DOHH2 (cell line): Measurements from ENCODE around the gene OSM.

Experiments used
- H3F3A ChIP-seq: fragments of 200-600 bp; sonication (generic), shearing (Covaris generic); 2 replicates; pipeline ENCODE4 v1.6.0; 2016; ENCODE audit warnings: antibody characterized with exemption, mild to moderate bottlenecking; ENCODE audit not compliant: control insufficient read depth, insufficient read depth
- H3K27ac ChIP-seq: fragments of 200-600 bp; sonication (generic); 2 replicates; pipeline ENCODE4 v1.5.1; 2014; ENCODE audit warnings: low read depth, mild to moderate bottlenecking, low read length, moderate library complexity
- H3K27me3 ChIP-seq: fragments of 200-600 bp; sonication (generic); 2 replicates; pipeline ENCODE4 v1.6.1; 2014; ENCODE audit warnings: mild to moderate bottlenecking, low read length, mixed read lengths; ENCODE audit not compliant: control insufficient read depth
- H3K36me3 ChIP-seq: fragments of 200-600 bp; sonication (generic); 2 replicates; pipeline ENCODE4 v1.6.1; 2014; ENCODE audit warnings: mild to moderate bottlenecking, low read length, moderate library complexity, mixed read lengths; ENCODE audit not compliant: control insufficient read depth
- H3K4me1 ChIP-seq: fragments of 200-600 bp; sonication (generic); 2 replicates; pipeline ENCODE4 v1.6.1; 2014; ENCODE audit warnings: mild to moderate bottlenecking, low read length, mixed read lengths; ENCODE audit not compliant: control insufficient read depth
- H3K4me2 ChIP-seq: fragments of 200-600 bp; sonication (generic); 2 replicates; pipeline ENCODE4 v1.6.0; 2014; ENCODE audit warnings: mild to moderate bottlenecking, low read length, moderate library complexity
- H3K4me3 ChIP-seq: fragments of 200-600 bp; sonication (generic); 2 replicates; pipeline ENCODE4 v1.5.1; 2014; ENCODE audit warnings: mild to moderate bottlenecking, low read length, mixed read lengths
- H3K79me2 ChIP-seq: fragments of 200-600 bp; sonication (generic); 2 replicates; pipeline ENCODE4 v1.6.1; 2014; ENCODE audit warnings: mild to moderate bottlenecking, low read length, mixed read lengths; ENCODE audit not compliant: control insufficient read depth
- H3K9me2 ChIP-seq: fragments of 200-600 bp; sonication (generic); replicated peaks from 2 replicates; pipeline ENCODE4 v1.6.1; 2014; ENCODE audit warnings: mild to moderate bottlenecking, low read length, mixed read lengths; ENCODE audit not compliant: control insufficient read depth
- H3K9me3 ChIP-seq: fragments of 200-600 bp; sonication (generic); 2 replicates; pipeline ENCODE4 v1.6.1; 2014; ENCODE audit warnings: antibody characterized with exemption, low read length, mixed read lengths; ENCODE audit not compliant: control insufficient read depth, insufficient read depth
- H4K20me1 ChIP-seq: fragments of 200-600 bp; sonication (generic); 2 replicates; pipeline ENCODE4 v1.6.0; 2014; ENCODE audit warnings: low read depth, mild to moderate bottlenecking, antibody characterized with exemption, low read length, moderate library complexity; ENCODE audit not compliant: control insufficient read depth, insufficient read depth
- EZH2phosphoT487 ChIP-seq: fragments of 200-600 bp; sonication (generic); IDR thresholded peaks from 2 replicates; pipeline ENCODE4 v1.6.1; 2017; ENCODE audit warnings: borderline replicate concordance, mild to moderate bottlenecking, antibody characterized with exemption, low read length, moderate library complexity, mixed read lengths
- TF ChIP-seq, protein P1 (sequence below): fragments of 200-600 bp; sonication (generic); IDR thresholded peaks from one replicate; pipeline ENCODE4 v1.5.1; 2014; ENCODE audit warnings: antibody characterized with exemption, mild to moderate bottlenecking, low read depth, low read length; ENCODE audit not compliant: poor library complexity, severe bottlenecking

The OSM gene

GRCh38 chr22:30284666-30285065 lies 18.0 kb upstream of the OSM start:
- Histone ChIP-seq H3K9me2 (no peaks in the 10 kb centered on the region), H3K27me3 (peaks cover 3% of the 10 kb centered on the region; the same call in 1 of the 2 replicates), H3K9me3 (no peaks in the 10 kb centered on the region), H3K27ac (no peak overlapping the region), H3K36me3 (no peaks in the 10 kb centered on the region), H3K4me2 (no peak overlapping the region), H3F3A (peaks cover 4% of the 10 kb centered on the region; the same call in 1 of the 2 replicates), H3K79me2 (no peaks in the 10 kb centered on the region), H4K20me1 (peaks cover 3% of the 10 kb centered on the region; the same call in 1 of the 2 replicates), H3K4me1 (peaks cover 15% of the 10 kb centered on the region), H3K4me3 (no peak overlapping the region)
- no peak for TF ChIP-seq EZH2phosphoT487
- TF ChIP-seq, protein P1, sequence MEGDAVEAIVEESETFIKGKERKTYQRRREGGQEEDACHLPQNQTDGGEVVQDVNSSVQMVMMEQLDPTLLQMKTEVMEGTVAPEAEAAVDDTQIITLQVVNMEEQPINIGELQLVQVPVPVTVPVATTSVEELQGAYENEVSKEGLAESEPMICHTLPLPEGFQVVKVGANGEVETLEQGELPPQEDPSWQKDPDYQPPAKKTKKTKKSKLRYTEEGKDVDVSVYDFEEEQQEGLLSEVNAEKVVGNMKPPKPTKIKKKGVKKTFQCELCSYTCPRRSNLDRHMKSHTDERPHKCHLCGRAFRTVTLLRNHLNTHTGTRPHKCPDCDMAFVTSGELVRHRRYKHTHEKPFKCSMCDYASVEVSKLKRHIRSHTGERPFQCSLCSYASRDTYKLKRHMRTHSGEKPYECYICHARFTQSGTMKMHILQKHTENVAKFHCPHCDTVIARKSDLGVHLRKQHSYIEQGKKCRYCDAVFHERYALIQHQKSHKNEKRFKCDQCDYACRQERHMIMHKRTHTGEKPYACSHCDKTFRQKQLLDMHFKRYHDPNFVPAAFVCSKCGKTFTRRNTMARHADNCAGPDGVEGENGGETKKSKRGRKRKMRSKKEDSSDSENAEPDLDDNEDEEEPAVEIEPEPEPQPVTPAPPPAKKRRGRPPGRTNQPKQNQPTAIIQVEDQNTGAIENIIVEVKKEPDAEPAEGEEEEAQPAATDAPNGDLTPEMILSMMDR, result no peak

GRCh38 chr22:30284172-30284571 lies 17.5 kb upstream of the OSM start:
- Histone ChIP-seq H4K20me1 (peaks cover 3% of the 10 kb centered on the region; the same call in 1 of the 2 replicates), H3K36me3 (no peaks in the 10 kb centered on the region), H3K4me3 (no peak overlapping the region), H3K27me3 (peaks cover 3% of the 10 kb centered on the region; the same call in 1 of the 2 replicates), H3K4me1 (peaks cover 14% of the 10 kb centered on the region), H3F3A (peaks cover 4% of the 10 kb centered on the region; the same call in 1 of the 2 replicates), H3K4me2 (no peak overlapping the region), H3K9me2 (no peaks in the 10 kb centered on the region), H3K27ac (no peak overlapping the region), H3K79me2 (no peaks in the 10 kb centered on the region), H3K9me3 (no peaks in the 10 kb centered on the region)
- TF ChIP-seq, protein P1, result no peak

- no peak overlapping the region for H3K27ac ChIP-seq
- H3K27me3 ChIP-seq, result peaks cover 3% of the 10 kb centered on the region; the same call in 1 of the 2 replicates
- no peaks in the 10 kb centered on the region for H3K9me3 ChIP-seq
- H3F3A ChIP-seq, result peaks cover 4% of the 10 kb centered on the region; the same call in 1 of the 2 replicates
- TF ChIP-seq, protein P1, result no peak
- no peak for TF ChIP-seq EZH2phosphoT487
- no peak overlapping the region for H3K4me3 ChIP-seq
- H3K79me2 ChIP-seq, result no peaks in the 10 kb centered on the region
- H3K9me2 ChIP-seq, result no peaks in the 10 kb centered on the region
- H3K4me1 ChIP-seq, result peaks cover 5% of the 10 kb centered on the region
- peaks cover 3% of the 10 kb centered on the region; the same call in 1 of the 2 replicates for H4K20me1 ChIP-seq
- no peaks in the 10 kb centered on the region for H3K36me3 ChIP-seq
- H3K4me2 ChIP-seq, result no peak overlapping the region
Measured at GRCh38 chr22:30283342-30283741, 16.7 kb upstream of the OSM start.
